ENCODE results near the gene TRAPPC12.

TRAPPC12 gene

GRCh38 chr2:3457524-3458395 lies 78.3 kb downstream of the TRAPPC12 start:
- no peak for DNase-seq

- no peak for DNase-seq
Observed at GRCh38 chr2:3458396-3459184, 79.1 kb downstream of the TRAPPC12 start.

GRCh38 chr2:3459185-3460015 lies 79.9 kb downstream of the TRAPPC12 start:
- DNase-seq = peak; percentile 28 to 53

- no peak for DNase-seq
Observed at GRCh38 chr2:3460156-3460555, 80.7 kb downstream of the TRAPPC12 start.

- no peak for DNase-seq
Observed at GRCh38 chr2:3460831-3461800, 81.6 kb downstream of the TRAPPC12 start.

- peak; percentile 36 to 45 for DNase-seq
Observed at GRCh38 chr2:3461801-3462492, 82.5 kb downstream of the TRAPPC12 start.

- no peak for DNase-seq
Observed at GRCh38 chr2:3462493-3463104, 83.1 kb downstream of the TRAPPC12 start.

- no peak for DNase-seq
Observed at GRCh38 chr2:3463186-3463835, 83.8 kb downstream of the TRAPPC12 start.

GRCh38 chr2:3463944-3464343 lies 84.5 kb downstream of the TRAPPC12 start:
- DNase-seq = no peak

GRCh38 chr2:3464401-3465005 lies 85.0 kb downstream of the TRAPPC12 start:
- no peak for DNase-seq

- DNase-seq = no peak
Observed at GRCh38 chr2:3465328-3465727, 85.8 kb downstream of the TRAPPC12 start.

- no peak for DNase-seq
Observed at GRCh38 chr2:3465844-3466481, 86.5 kb downstream of the TRAPPC12 start.

GRCh38 chr2:3466482-3466863 lies 87.0 kb downstream of the TRAPPC12 start:
- DNase-seq = no peak

- DNase-seq = no peak
Observed at GRCh38 chr2:3466966-3467365, 87.5 kb downstream of the TRAPPC12 start.

- no peak for DNase-seq
Observed at GRCh38 chr2:3467654-3468053, 88.2 kb downstream of the TRAPPC12 start.

- DNase-seq = no peak
Observed at GRCh38 chr2:3468296-3468988, 88.9 kb downstream of the TRAPPC12 start.

GRCh38 chr2:3469486-3469885 lies 90.0 kb downstream of the TRAPPC12 start:
- no peak for DNase-seq

- DNase-seq = no peak
Observed at GRCh38 chr2:3470166-3470651, 90.7 kb downstream of the TRAPPC12 start.

Data from SHP77 (cell line).